GM12891 (cell line): Measurements from ENCODE around the gene AGAP5.
A peak's percentile ranks its signal among the peaks of the same experiment; 100 is the strongest.

Experiments
- DNase-seq: peaks from one replicate; pipeline ENCODE4 v3.0.0; 2011; ENCODE audit warnings: low spot score; ENCODE audit not compliant: insufficient read length
- FAIRE-seq: peaks from 2 replicates; lab custom pipeline; 2011; peaks lifted over from hg19 to GRCh38; lab: Jason Lieb, UNC
- PAX5 ChIP-seq: IDR thresholded peaks from 2 replicates; pipeline ENCODE4 v1.6.1; 2011; ENCODE audit warnings: low read length, moderate library complexity, mild to moderate bottlenecking; ENCODE audit not compliant: insufficient read depth, severe bottlenecking
- POLR2A ChIP-seq: IDR thresholded peaks from 2 replicates; pipeline ENCODE4 v1.6.1; 2011; ENCODE audit warnings: low read depth, low read length, control low read depth
- POLR2AphosphoS5 ChIP-seq: IDR thresholded peaks from 2 replicates; pipeline ENCODE4 v1.6.1; 2011; ENCODE audit warnings: low read depth, low read length, control low read depth
- POU2F2 ChIP-seq: IDR thresholded peaks from 2 replicates; pipeline ENCODE4 v1.6.1; 2011; ENCODE audit warnings: low read depth, mild to moderate bottlenecking, control low read depth, low read length, moderate library complexity
- SPI1 ChIP-seq: IDR thresholded peaks from 2 replicates; pipeline ENCODE4 v1.6.1; 2011; ENCODE audit warnings: low read depth, low read length, control low read depth
- TAF1 ChIP-seq: IDR thresholded peaks from 2 replicates; pipeline ENCODE4 v1.6.1; 2011; ENCODE audit warnings: low read depth, low read length, control low read depth

AGAP5 gene

DNA sequence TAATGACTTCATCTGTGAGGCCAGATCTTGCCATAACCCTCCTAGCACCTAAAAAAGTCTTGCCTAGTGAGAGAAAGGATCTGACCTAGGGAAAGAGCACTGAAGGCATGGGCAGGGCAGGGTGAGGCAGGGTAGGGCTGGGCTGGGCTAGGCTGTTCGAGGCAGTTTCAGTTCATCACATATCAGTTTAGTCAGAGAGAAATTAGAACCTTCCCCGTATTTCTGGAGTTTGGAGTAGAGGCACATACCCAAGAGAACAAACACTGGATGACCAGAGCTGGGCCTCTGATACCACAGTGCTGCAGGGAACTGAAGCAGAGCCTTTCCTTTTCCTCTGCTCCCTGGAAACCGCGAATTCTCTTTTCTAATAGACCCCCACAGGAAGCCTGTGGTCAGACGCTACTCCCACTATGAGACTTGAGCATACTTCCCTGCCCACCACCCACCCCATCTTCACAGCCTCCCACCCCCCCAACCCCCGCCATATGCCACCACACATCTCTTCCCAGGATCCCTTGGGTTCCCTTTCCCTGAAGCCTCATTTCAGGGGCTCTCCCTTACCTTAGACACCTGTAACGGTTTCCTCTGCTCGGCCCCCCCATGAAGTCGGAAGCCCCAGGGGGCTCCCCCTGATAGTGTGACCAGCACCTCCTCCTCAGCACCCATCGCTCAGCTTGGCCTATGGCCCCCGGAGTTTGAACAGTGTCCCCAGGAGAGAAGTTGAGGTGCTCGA lies 42.5 kb downstream of the AGAP5 start:
- TF ChIP-seq POLR2A (no peak), TAF1 (no peak), POU2F2 (peak; percentile 23; the same call in 1 of the 2 replicates)
- DNase-seq (no peak), FAIRE-seq (peak; percentile 55)

DNA sequence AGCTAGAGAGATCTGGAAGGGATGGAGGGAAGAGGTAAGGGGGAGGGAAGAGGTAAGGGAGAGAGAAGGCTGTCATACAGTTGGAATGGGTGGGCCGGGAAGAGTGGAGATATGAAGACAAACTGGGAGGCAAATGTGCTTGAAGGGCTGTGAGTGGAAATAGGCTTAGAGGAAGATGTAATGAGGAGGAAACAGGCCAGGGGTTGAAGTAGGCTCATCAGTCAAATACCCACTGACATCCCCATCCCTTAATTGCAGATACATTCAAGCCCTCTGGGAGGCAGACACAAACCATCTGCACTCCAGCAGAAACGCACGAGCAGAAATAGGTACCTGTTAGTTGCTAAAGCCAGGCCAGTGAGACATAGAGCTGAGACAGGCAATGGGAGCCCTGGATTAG lies 44.2 kb downstream of the AGAP5 start:
- DNase-seq (no peak), FAIRE-seq (no peak)
- TF ChIP-seq POLR2A (no peak), POLR2AphosphoS5 (no peak), PAX5 (no peak), TAF1 (no peak), POU2F2 (no peak), SPI1 (no peak)

DNA sequence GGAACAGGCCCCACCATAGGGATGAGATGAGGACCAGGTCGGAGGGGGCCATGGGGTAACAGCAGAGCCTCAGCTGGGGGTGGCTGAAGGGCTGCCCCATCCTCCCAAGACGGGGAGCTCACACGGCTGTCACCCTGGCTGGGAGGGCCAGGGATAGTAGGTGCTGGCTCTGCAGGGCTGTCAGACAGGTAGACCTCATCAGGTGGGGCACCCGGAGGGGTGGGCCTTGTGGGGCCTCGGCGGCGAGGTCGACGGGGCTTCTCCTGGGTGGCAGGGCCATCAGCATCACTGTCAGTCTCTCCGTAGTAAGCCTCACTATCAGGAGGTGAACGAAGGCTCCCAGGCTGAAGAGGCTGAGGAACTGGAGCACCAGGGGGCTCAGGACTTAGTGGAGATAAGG lies 44.7 kb downstream of the AGAP5 start:
- DNase-seq (no peak), FAIRE-seq (no peak)
- TF ChIP-seq SPI1 = no peak
- no peak for TF ChIP-seq POLR2A
- TF ChIP-seq TAF1 = no peak
- no peak for TF ChIP-seq POU2F2
- no peak for TF ChIP-seq POLR2AphosphoS5
- TF ChIP-seq PAX5 = no peak

DNA sequence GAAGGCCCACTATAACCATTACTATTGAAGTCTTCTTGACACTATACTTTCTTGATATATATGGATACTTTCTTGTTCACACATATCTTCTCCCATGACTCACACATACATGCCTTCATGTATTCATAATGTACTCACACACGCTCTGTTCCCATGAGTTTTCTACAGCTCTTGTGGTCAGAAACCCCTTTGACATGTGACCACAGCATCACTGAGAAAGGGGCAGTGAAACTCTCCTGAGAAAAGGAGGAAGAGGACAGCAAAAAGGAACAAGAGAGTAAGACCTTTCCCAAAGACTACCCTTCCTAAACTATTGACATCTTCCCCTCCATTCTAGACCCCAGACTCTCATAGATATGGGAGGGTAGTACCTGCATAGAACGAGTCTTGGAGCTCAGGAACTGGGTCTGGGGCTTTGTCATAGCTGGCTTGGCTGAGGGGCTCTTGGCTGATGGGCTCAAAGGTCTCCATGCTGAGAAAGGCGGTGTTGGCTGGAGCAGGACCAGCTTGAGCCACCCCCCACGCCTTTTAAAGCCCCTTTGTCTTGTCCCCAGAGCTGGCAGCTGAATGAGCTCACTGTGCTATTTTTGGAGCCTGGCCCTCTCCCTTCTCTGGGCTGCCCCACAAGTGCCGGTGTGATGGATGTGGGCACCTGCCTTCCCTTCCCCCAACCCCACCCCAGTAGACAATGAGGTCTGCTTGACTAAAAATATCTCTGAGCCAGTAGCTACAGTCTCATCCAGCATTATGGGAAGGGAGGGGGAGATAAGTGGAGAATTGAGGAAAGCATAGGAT lies 47.2 kb downstream of the AGAP5 start:
- DNase-seq (no peak), FAIRE-seq (peak; percentile 75)
- TF ChIP-seq POLR2A = peak; percentile 56
- peak; percentile 68 for TF ChIP-seq POU2F2
- no peak for TF ChIP-seq PAX5
- TF ChIP-seq SPI1 = peak; percentile 85
- no peak for TF ChIP-seq TAF1
- TF ChIP-seq POLR2AphosphoS5 = peak; percentile 47; the same call in 1 of the 2 replicates

DNA sequence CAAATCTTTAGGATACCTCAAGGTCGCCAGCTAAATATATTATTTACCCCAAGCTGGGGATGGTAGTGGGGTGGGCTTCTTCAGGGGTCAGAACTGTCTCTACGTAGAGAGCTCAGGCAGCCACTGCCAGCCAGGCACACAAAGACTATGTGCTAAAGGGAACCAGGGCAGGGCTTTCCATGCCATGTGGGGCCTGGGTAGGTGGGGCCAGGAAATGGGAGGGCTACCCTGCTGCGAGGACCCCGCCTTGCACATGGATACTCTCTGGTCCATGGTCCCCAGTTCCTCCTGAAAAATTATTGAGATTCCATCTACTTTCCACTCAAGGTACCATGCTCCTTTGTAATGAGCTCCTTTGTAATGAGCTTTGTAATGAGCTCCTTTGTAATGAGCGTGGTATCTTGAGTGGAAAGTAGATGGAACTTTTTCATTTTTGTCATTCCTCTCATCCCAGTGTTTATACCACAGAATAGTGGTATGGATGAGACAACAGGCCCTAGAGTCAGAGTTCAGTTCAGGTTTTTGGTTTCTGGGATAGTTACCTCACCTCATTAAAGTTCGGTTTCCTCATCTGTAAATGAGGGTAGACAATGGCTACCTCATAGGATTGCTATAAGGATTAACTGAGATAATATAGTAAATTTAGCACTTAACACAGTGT lies 47.9 kb downstream of the AGAP5 start:
- DNase-seq (no peak), FAIRE-seq (no peak)
- TF ChIP-seq POLR2AphosphoS5 (no peak), PAX5 (no peak), TAF1 (no peak), SPI1 (no peak), POU2F2 (no peak), POLR2A (no peak)

DNA sequence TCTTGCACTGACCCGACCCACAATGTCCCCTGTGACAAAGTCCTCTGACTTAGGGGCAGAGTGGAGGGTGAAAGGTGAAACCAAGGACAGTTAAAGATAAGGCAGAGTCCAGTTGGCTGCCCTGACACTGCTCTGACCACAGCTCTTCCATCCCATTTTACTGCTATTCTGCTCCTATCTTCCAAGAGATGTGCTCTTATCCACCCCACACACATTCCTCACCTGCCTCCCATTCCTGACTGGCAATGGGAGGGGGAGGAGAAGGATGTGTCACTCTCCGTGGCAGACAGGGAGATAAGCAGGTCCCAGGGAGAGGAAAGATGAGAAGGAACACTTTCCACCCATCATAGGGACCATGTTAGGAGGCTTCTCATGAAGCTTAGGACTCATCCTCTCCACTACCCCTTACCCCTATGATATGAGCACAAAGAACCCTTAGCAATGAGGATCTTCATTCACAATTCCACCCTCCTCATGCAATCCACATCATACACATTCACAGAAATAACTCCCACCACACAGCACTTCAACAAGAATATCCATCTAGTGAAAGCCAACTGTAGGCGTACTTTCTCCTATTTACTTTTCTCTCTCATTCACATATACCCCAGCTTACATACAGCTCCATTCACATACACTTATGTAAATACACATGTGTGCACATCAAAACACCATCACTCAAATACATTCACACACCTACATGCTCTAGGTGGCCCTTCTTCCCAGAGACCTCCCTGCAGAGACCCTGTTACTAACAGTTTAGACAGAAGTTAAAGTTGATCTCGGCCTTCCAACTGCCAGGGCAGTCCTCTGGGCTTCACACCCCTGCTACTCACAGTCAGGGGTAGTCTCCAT lies 48.7 kb downstream of the AGAP5 start:
- TF ChIP-seq POLR2AphosphoS5 (no peak), SPI1 (no peak), POU2F2 (no peak), TAF1 (no peak), POLR2A (no peak; the same call in 1 of the 2 replicates), PAX5 (no peak)
- peak; percentile 48 for FAIRE-seq
- no peak for DNase-seq

DNA sequence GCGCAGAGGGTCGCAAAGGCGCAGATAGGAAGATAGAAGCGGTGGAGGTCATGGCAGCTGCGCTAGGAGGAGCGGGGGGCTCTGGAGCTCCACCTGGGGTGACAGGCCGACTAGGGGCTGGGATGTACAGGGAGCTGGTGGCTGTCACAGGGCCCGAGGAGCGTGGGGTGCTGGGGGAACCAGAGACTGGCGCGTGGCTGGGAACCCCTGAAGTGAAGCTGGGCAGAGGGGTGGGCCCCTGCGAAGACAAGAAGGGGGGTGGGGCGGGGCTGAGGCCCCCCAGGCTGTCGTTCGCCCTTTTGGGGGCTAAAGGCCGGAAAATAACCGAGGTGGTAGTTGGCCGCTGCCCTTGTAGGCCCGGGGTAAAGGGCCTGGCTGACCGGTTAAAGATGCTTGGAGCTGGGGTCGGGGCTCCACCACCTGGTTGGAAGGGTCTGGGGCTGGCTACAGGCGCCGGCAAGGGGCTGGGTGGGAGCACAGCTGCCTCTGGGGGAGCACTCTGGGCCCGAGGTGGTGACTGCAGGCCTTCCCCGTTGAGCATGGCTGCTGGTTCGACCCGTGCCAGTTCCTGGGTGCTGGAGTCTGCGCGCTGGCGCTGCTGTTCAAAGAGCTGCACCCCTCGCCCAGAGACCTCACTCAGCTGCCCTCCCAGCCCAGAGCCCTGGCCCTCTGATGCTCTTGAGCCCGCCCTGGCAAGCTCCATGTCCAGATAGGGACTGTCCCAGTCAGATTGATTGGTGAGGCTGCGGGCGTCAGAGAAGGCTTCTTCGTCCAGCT lies 49.8 kb downstream of the AGAP5 start:
- DNase-seq = no peak
- no peak for FAIRE-seq
- TF ChIP-seq POLR2AphosphoS5 (no peak), TAF1 (no peak), PAX5 (no peak), SPI1 (no peak), POU2F2 (no peak), POLR2A (no peak)

DNA sequence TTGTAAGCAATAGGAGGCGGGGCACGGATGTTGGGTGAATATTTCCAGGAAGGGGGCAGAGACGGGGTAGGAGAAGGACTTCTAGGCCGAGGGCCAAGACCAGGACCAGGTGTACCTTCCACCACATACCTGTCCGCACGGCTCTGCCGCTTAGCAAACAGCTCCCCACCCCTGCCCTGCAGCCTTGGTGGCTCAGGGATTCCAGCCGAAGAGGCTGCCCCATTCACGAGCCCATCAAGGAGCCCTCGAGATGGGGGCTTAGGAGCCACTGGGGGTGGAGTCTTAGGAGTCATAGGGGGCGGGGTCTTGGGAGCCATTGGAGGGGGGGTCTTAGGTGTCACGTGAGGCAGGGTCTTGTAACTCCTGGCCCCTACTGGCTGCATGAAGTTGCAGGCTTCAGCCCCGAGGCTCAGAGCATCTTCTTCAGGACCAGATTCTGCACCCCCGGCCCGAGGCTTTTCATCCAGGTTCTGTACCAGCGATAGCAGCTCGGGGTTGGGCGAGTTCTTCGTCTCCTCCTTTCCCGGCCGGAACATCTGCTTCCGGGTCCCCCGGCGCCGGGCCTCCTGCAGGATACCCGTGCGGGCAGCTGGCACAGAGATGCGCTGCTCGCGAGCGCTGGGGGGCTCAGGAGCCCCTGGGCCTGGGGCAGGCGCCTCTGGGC lies 50.6 kb downstream of the AGAP5 start:
- TF ChIP-seq SPI1 = no peak
- no peak for TF ChIP-seq TAF1
- TF ChIP-seq POU2F2 = 0 out of 2 replicates have a peak, but pooled peaks have one; percentile 9
- no peak for TF ChIP-seq PAX5
- TF ChIP-seq POLR2A = 0 out of 2 replicates have a peak, but pooled peaks have one; percentile 21
- FAIRE-seq (no peak), DNase-seq (no peak)
